ENCODE measurements around the gene YIPF5. TPM values are rescaled to one million over a fixed set of nuclear protein-coding genes. Genes with fewer than 3 reads are reported as not detected.

Gene YIPF5
- total RNA-seq, 1 experiment from 2014 or later: 44.5 TPM

GRCh38 chr5:144191998-144192397, 21.5 kb upstream of the YIPF5 start:
- 0 out of 2 replicates have a peak, but pooled peaks have one; percentile 40 for TF ChIP-seq CBX3 (IDR thresholded peaks at IDR 0.05; ENCODE audit: low read depth)
- peak; percentile 59 for TF ChIP-seq RAD21 (IDR thresholded peaks at IDR 0.05; ENCODE audit: low read depth)
- peak; percentile 51 for TF ChIP-seq TCF7L2 (IDR thresholded peaks at IDR 0.05; ENCODE audit: borderline replicate concordance, extremely low read depth, insufficient read depth, insufficient read length)
- TF ChIP-seq ELF1 (IDR thresholded peaks at IDR 0.05; ENCODE audit: borderline replicate concordance, low read depth): no peak
- peak; percentile 31 to 58 (median 37); a peak in 5 of 6 replicates for TF ChIP-seq CTCF (IDR thresholded peaks at IDR 0.05 in 2 of 3, conservative IDR thresholded peaks at IDR 0.05 in 1 of 3; ENCODE audit: borderline replicate concordance in 1 of 3, insufficient read depth in 1 of 3, low read depth in 2 of 3, low read length in 2 of 3)
- TF ChIP-seq SP1 (IDR thresholded peaks at IDR 0.05; ENCODE audit: low read depth): no peak
- TF ChIP-seq CEBPB (IDR thresholded peaks at IDR 0.05; ENCODE audit: low read depth): 0 out of 2 replicates have a peak, but pooled peaks have one; percentile 24
- no peak for TF ChIP-seq POLR2A (IDR thresholded peaks at IDR 0.05; ENCODE audit: borderline replicate concordance, extremely low read depth, insufficient read depth, insufficient read length)
- CTCF ChIA-PET: interaction anchor here (0.8 kb wide), 2 partner anchors 12 to 14 kb away, joined by 3 read pairs; no protein-coding TSS in a partner anchor
- Histone ChIP-seq H3K9ac (ENCODE audit: low read length) (no peak overlapping the region), H3K4me2 (ENCODE audit: low read length) (peak overlapping the region; percentile 51), H3K27me3 (ENCODE audit: insufficient read depth, low read length) (peaks cover 46% of the 10 kb centered on the region), H3K27ac (ENCODE audit: low read depth, low read length) (no peak overlapping the region), H3K9me3 (ENCODE audit: control insufficient read depth in 1 of 2, insufficient read depth in 1 of 2, low read depth in 1 of 2, low read length in 2 of 2) (no peaks in the 10 kb centered on the region), H3K9me2 (ENCODE audit: insufficient read depth) (no peaks in the 10 kb centered on the region), H3K4me3 (replicated peaks in 1 of 2; ENCODE audit: low read depth in 1 of 2, low read length in 2 of 2) (no peak overlapping the region), H3K4me1 (ENCODE audit: control insufficient read depth in 1 of 2, insufficient read depth in 2 of 2, low read length in 2 of 2) (no peaks in the 10 kb centered on the region), H3K36me3 (ENCODE audit: control insufficient read depth in 1 of 2, insufficient read depth in 2 of 2, low read length in 2 of 2) (no peaks in the 10 kb centered on the region), H4K20me1 (ENCODE audit: insufficient read depth) (no peaks in the 10 kb centered on the region), H3K79me2 (ENCODE audit: insufficient read depth, low read length) (no peaks in the 10 kb centered on the region), H2AFZ (ENCODE audit: low read depth, low read length, poor library complexity, severe bottlenecking) (no peak overlapping the region)
- ATAC-seq (peak; percentile 90), DNase-seq (ENCODE audit: low read depth, low spot score) (peak; percentile 65)
- no TSS peak for BruUV-seq (replicated peaks)
- RAD21 ChIA-PET (ENCODE audit: low non-redundant PET in 1 of 2, low total read pairs in 2 of 2, uncharacterized antibody in 2 of 2, unreplicated experiment in 2 of 2): no interaction called here
- intact Hi-C loops (cut with micrococcal nuclease): no loop called here
- POLR2A ChIA-PET: no interaction called here

- ATAC-seq (no peak), DNase-seq (ENCODE audit: low read depth, low spot score) (no peak)
- Histone ChIP-seq H3K36me3 (ENCODE audit: control insufficient read depth in 1 of 2, insufficient read depth in 2 of 2, low read length in 2 of 2) (no peaks in the 10 kb centered on the region), H3K4me1 (ENCODE audit: control insufficient read depth in 1 of 2, insufficient read depth in 2 of 2, low read length in 2 of 2) (no peaks in the 10 kb centered on the region), H3K79me2 (ENCODE audit: insufficient read depth, low read length) (no peaks in the 10 kb centered on the region), H3K27me3 (ENCODE audit: insufficient read depth, low read length) (peaks cover 46% of the 10 kb centered on the region), H3K9me3 (ENCODE audit: control insufficient read depth in 1 of 2, insufficient read depth in 1 of 2, low read depth in 1 of 2, low read length in 2 of 2) (no peaks in the 10 kb centered on the region), H3K27ac (ENCODE audit: low read depth, low read length) (no peak overlapping the region), H3K9ac (ENCODE audit: low read length) (no peak overlapping the region), H2AFZ (ENCODE audit: low read depth, low read length, poor library complexity, severe bottlenecking) (no peak overlapping the region), H3K9me2 (ENCODE audit: insufficient read depth) (no peaks in the 10 kb centered on the region), H4K20me1 (ENCODE audit: insufficient read depth) (no peaks in the 10 kb centered on the region), H3K4me3 (replicated peaks in 1 of 2; ENCODE audit: low read depth in 1 of 2, low read length in 2 of 2) (no peak overlapping the region), H3K4me2 (ENCODE audit: low read length) (peak overlapping the region; percentile 51)
- ChIA-PET POLR2A (no interaction called here), RAD21 (ENCODE audit: low non-redundant PET in 1 of 2, low total read pairs in 2 of 2, uncharacterized antibody in 2 of 2, unreplicated experiment in 2 of 2) (no interaction called here), CTCF (interaction anchor here (0.6 to 0.8 kb wide), 3 partner anchors 12 to 1495 kb away, joined by 3 read pairs; no protein-coding TSS in a partner anchor)
- intact Hi-C loops (cut with micrococcal nuclease): no loop called here
- BruUV-seq (replicated peaks): no TSS peak
- no peak for TF ChIP-seq CBX3 (IDR thresholded peaks at IDR 0.05; ENCODE audit: low read depth)
- TF ChIP-seq TCF7L2 (IDR thresholded peaks at IDR 0.05; ENCODE audit: borderline replicate concordance, extremely low read depth, insufficient read depth, insufficient read length): no peak
- no peak for TF ChIP-seq MAX (IDR thresholded peaks at IDR 0.05)
- no peak for TF ChIP-seq SIN3A (IDR thresholded peaks at IDR 0.05; ENCODE audit: low read depth)
- no peak for TF ChIP-seq SP1 (IDR thresholded peaks at IDR 0.05; ENCODE audit: low read depth)
- TF ChIP-seq EZH2phosphoT487 (IDR thresholded peaks at IDR 0.05; ENCODE audit: borderline replicate concordance): no peak
- TF ChIP-seq REST (IDR thresholded peaks at IDR 0.05; ENCODE audit: low read depth): no peak
- TF ChIP-seq FOSL1 (IDR thresholded peaks at IDR 0.05; ENCODE audit: low read depth): no peak
- TF ChIP-seq ZNF274 (IDR thresholded peaks at IDR 0.05; ENCODE audit: low read depth, low read length): no peak
These were observed 21.1 kb upstream of the YIPF5 start for GRCh38 chr5:144191531-144191930.

Measured in HCT116 (cell line).